ENCODE results near the gene RAD51B. TPM values are rescaled to one million over a fixed set of nuclear protein-coding genes. Genes with fewer than 3 reads are reported as not detected.
A peak's percentile ranks its signal among the peaks of the same experiment; 100 is the strongest.

RAD51B gene
- total RNA-seq, 1 experiment from 2014 or later, result 14.2 TPM

- no peak overlapping the region for H3K27ac Mint-ChIP-seq
- no peak overlapping the region for H3K4me3 Mint-ChIP-seq
- peak; percentile 43 for ATAC-seq
- H3K4me1 Mint-ChIP-seq, result peaks cover 50% of the 10 kb centered on the region
- H3K9me3 Mint-ChIP-seq, result no peaks in the 10 kb centered on the region
- ChIA-PET CTCF (interaction anchor here (0.9 to 2.4 kb wide), 12 partner anchors 11 to 353 kb away, joined by 3 to 11 read pairs (median 4); no protein-coding TSS in a partner anchor), POLR2A (interaction anchor here (0.6 kb wide), 1 partner anchor 301 kb away, joined by 3 read pairs; the partner anchor contains the start of gene ZFP36L1)
- no peaks in the 10 kb centered on the region for H3K36me3 Mint-ChIP-seq
- H3K27me3 Mint-ChIP-seq (ENCODE audit: low read depth), result no peaks in the 10 kb centered on the region
- peak; percentile 37 for DNase-seq (ENCODE audit: low spot score)
- no peak for TF ChIP-seq ESRRA (CRISPR knock-in tag; IDR thresholded peaks at IDR 0.05; ENCODE audit: borderline replicate concordance)
- no peak for TF ChIP-seq IRF2 (CRISPR knock-in tag; IDR thresholded peaks at IDR 0.05; ENCODE audit: borderline replicate concordance, low read depth)
- TF ChIP-seq MYBL2 (CRISPR knock-in tag; IDR thresholded peaks at IDR 0.05), result no peak
- TF ChIP-seq, protein P1, sequence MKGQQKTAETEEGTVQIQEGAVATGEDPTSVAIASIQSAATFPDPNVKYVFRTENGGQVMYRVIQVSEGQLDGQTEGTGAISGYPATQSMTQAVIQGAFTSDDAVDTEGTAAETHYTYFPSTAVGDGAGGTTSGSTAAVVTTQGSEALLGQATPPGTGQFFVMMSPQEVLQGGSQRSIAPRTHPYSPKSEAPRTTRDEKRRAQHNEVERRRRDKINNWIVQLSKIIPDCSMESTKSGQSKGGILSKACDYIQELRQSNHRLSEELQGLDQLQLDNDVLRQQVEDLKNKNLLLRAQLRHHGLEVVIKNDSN (CRISPR knock-in tag; IDR thresholded peaks at IDR 0.05), result no peak
- TF ChIP-seq, protein P2, sequence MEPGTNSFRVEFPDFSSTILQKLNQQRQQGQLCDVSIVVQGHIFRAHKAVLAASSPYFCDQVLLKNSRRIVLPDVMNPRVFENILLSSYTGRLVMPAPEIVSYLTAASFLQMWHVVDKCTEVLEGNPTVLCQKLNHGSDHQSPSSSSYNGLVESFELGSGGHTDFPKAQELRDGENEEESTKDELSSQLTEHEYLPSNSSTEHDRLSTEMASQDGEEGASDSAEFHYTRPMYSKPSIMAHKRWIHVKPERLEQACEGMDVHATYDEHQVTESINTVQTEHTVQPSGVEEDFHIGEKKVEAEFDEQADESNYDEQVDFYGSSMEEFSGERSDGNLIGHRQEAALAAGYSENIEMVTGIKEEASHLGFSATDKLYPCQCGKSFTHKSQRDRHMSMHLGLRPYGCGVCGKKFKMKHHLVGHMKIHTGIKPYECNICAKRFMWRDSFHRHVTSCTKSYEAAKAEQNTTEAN (CRISPR knock-in tag; IDR thresholded peaks at IDR 0.05), result no peak
- no peak for TF ChIP-seq TP53 (CRISPR knock-in tag; IDR thresholded peaks at IDR 0.05)
- no peak for TF ChIP-seq OVOL2 (CRISPR knock-in tag; IDR thresholded peaks at IDR 0.05; ENCODE audit: borderline replicate concordance)
- no peak for TF ChIP-seq CREB1 (CRISPR knock-in tag; IDR thresholded peaks at IDR 0.05)
- TF ChIP-seq, protein P3, sequence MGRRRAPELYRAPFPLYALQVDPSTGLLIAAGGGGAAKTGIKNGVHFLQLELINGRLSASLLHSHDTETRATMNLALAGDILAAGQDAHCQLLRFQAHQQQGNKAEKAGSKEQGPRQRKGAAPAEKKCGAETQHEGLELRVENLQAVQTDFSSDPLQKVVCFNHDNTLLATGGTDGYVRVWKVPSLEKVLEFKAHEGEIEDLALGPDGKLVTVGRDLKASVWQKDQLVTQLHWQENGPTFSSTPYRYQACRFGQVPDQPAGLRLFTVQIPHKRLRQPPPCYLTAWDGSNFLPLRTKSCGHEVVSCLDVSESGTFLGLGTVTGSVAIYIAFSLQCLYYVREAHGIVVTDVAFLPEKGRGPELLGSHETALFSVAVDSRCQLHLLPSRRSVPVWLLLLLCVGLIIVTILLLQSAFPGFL (CRISPR knock-in tag; IDR thresholded peaks at IDR 0.05; ENCODE audit: borderline replicate concordance), result no peak
- TF ChIP-seq FOXP4 (CRISPR knock-in tag; IDR thresholded peaks at IDR 0.05), result no peak
- TF ChIP-seq KAT7 (CRISPR knock-in tag; IDR thresholded peaks at IDR 0.05; ENCODE audit: borderline replicate concordance), result no peak
- no peak for TF ChIP-seq E2F4 (CRISPR knock-in tag; IDR thresholded peaks at IDR 0.05; ENCODE audit: borderline replicate concordance, low read depth)
- TF ChIP-seq GTF2I (CRISPR knock-in tag; conservative IDR thresholded peaks at IDR 0.05), result no peak
- TF ChIP-seq GRHL2 (CRISPR knock-in tag; IDR thresholded peaks at IDR 0.05; ENCODE audit: insufficient replicate concordance, severe bottlenecking), result no peak
- TF ChIP-seq EMX1 (CRISPR knock-in tag; IDR thresholded peaks at IDR 0.05), result no peak
- TF ChIP-seq TCF7 (CRISPR knock-in tag; IDR thresholded peaks at IDR 0.05; ENCODE audit: low read depth), result no peak
- TF ChIP-seq ZNF317 (CRISPR knock-in tag; IDR thresholded peaks at IDR 0.05; ENCODE audit: borderline replicate concordance, low read depth), result no peak
- no peak for TF ChIP-seq ZNF423 (CRISPR knock-in tag; IDR thresholded peaks at IDR 0.05)
- no peak for TF ChIP-seq AFF4 (CRISPR knock-in tag; IDR thresholded peaks at IDR 0.05; ENCODE audit: borderline replicate concordance)
- no peak for TF ChIP-seq PRDM15 (CRISPR knock-in tag; IDR thresholded peaks at IDR 0.05)
Observed at GRCh38 chr14:68491793-68492192, 672.2 kb downstream of the RAD51B start.
